ENCODE measurements around the gene GALNT12. TPM values are rescaled to one million over a fixed set of nuclear protein-coding genes. Genes with fewer than 3 reads are reported as not detected.

The GALNT12 gene
- total and polyA plus RNA-seq, 8 donors = 9.0 to 212 (median 41.8) TPM

DNA sequence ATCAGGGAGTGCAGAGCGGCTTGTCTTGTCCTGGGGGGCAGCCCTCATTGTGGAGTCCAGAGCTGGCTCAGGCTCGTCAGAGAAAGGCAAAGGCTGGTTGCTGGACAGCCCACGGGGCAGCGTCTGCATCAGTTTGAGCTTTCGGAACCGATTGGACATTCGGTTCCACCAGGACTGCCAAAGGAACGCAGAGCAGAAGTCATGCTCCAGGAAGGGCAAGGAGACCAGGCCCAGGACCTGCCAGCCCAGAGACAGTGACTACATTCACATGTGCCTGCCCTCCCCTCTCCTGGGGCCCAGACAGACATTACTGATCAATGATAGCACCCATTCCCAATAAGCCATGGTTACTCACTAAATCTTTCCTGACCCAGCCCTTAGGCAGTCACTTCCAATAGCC, 29.2 kb upstream of the GALNT12 start:
- H3K9me3 ChIP-seq = no peaks in the 10 kb centered on the region
- TF ChIP-seq POLR2A (IDR thresholded peaks at IDR 0.05) (no peak), POLR2AphosphoS5 (IDR thresholded peaks at IDR 0.05) (no peak), EP300 (IDR thresholded peaks at IDR 0.05) (no peak)
- TF ChIP-seq, protein P1, sequence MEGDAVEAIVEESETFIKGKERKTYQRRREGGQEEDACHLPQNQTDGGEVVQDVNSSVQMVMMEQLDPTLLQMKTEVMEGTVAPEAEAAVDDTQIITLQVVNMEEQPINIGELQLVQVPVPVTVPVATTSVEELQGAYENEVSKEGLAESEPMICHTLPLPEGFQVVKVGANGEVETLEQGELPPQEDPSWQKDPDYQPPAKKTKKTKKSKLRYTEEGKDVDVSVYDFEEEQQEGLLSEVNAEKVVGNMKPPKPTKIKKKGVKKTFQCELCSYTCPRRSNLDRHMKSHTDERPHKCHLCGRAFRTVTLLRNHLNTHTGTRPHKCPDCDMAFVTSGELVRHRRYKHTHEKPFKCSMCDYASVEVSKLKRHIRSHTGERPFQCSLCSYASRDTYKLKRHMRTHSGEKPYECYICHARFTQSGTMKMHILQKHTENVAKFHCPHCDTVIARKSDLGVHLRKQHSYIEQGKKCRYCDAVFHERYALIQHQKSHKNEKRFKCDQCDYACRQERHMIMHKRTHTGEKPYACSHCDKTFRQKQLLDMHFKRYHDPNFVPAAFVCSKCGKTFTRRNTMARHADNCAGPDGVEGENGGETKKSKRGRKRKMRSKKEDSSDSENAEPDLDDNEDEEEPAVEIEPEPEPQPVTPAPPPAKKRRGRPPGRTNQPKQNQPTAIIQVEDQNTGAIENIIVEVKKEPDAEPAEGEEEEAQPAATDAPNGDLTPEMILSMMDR (IDR thresholded peaks at IDR 0.05) = no peak
- no peak overlapping the region for H3K4me3 ChIP-seq
- peaks cover 21 to 76% (median 52%) of the 10 kb centered on the region in 4 donors for H3K36me3 ChIP-seq
- H3K27me3 ChIP-seq = no peaks in the 10 kb centered on the region
- WGBS, 5 donors = 94 to 97% (median 96%) methylated on average over 4 to 8 of the region's 8 CpGs
- peaks cover 0 to 20% (median 6%) of the 10 kb centered on the region in 4 donors for H3K4me1 ChIP-seq
- H3K27ac ChIP-seq = no peak overlapping the region
- intact Hi-C loops (cut with DNase I; ENCODE audit: low total_unique reads) = loop anchor here (10.0 kb wide), 1 partner anchor 463 kb away; no protein-coding TSS in a partner anchor
- DNase-seq = no peak

GRCh38 chr9:98778711-98779530, 28.5 kb upstream of the GALNT12 start:
- intact Hi-C loops (cut with DNase I; ENCODE audit: low total_unique reads) = loop anchor here (10.0 kb wide), 1 partner anchor 464 kb away; no protein-coding TSS in a partner anchor
- peaks cover 0 to 20% (median 6%) of the 10 kb centered on the region in 4 donors for H3K4me1 ChIP-seq

DNA sequence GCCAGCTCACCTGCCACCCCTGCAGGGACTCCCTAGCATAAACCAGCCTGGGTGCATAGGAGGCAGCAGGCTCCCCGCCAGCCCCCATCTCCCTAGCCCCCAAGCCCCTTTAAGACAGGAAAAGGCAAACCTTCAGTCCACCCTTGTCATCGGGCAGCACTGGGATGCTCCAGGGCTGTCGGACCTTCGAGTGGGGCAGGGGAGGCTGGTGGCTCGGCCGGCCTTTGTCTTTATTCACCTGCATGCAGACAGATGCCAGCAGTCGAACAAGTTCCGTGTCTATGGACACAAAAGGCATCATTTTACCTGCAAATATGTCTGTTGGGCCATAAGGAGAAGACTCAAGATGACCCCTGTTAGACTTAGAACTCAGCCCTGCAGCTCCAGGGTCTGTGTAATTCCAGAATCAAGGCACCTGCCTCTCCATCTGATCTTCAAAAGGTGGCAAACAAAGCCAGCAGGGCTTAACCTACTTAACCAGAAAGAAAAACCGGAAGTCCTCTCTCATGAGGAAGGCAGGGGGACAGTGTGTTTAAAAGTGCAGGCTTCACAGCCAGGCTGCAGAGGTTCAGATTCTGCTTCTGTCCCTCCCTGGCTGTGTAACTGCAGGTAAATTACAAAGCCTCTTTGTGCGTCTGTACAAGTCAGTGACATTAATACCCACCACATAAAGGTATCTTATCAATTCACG, 27.3 kb upstream of the GALNT12 start:
- intact Hi-C loops (cut with DNase I; ENCODE audit: low total_unique reads) = no loop called here
- 79 to 91% (median 84%) methylated on average over 10 to 11 of the region's 11 CpGs for WGBS, 5 donors

More at GRCh38 chr9:98778711-98779530, 28.5 kb upstream of the GALNT12 start:
- no peak for TF ChIP-seq POLR2AphosphoS5 (IDR thresholded peaks at IDR 0.05)
- TF ChIP-seq, protein P1 (IDR thresholded peaks at IDR 0.05) = no peak
- TF ChIP-seq EP300 (IDR thresholded peaks at IDR 0.05) = no peak
- TF ChIP-seq POLR2A (IDR thresholded peaks at IDR 0.05) = no peak
- Histone ChIP-seq H3K9me3 (no peaks in the 10 kb centered on the region), H3K4me3 (no peak overlapping the region), H3K27ac (peak overlapping the region in 1 of 5 donors; percentile 19), H3K27me3 (no peaks in the 10 kb centered on the region), H3K36me3 (peaks cover 14 to 76% (median 51%) of the 10 kb centered on the region in 4 donors)
- peak in 1 of 2 donors; percentile 53 for DNase-seq
- 42 to 60% (median 54%) methylated on average over 8 of the region's 8 CpGs for WGBS, 5 donors

More for the DNA sequence above, 27.3 kb upstream of the GALNT12 start:
- H3K9me3 ChIP-seq = no peaks in the 10 kb centered on the region
- no peak for DNase-seq
- H3K4me3 ChIP-seq = no peak overlapping the region
- H3K36me3 ChIP-seq = peaks cover 11 to 83% (median 51%) of the 10 kb centered on the region in 4 donors
- TF ChIP-seq EP300 (IDR thresholded peaks at IDR 0.05) (no peak), POLR2AphosphoS5 (IDR thresholded peaks at IDR 0.05) (no peak), POLR2A (IDR thresholded peaks at IDR 0.05) (no peak)
- TF ChIP-seq, protein P1 (IDR thresholded peaks at IDR 0.05) = no peak
- no peaks in the 10 kb centered on the region for H3K27me3 ChIP-seq
- peaks cover 0 to 20% (median 6%) of the 10 kb centered on the region in 4 donors for H3K4me1 ChIP-seq
- no peak overlapping the region for H3K27ac ChIP-seq
